ENCODE results near the gene DTWD2. TPM values are rescaled to one million over a fixed set of nuclear protein-coding genes. Genes with fewer than 3 reads are reported as not detected.

DTWD2 gene
- polyA plus RNA-seq, 1 donor from 2014 or later: 3.3 TPM

DNA sequence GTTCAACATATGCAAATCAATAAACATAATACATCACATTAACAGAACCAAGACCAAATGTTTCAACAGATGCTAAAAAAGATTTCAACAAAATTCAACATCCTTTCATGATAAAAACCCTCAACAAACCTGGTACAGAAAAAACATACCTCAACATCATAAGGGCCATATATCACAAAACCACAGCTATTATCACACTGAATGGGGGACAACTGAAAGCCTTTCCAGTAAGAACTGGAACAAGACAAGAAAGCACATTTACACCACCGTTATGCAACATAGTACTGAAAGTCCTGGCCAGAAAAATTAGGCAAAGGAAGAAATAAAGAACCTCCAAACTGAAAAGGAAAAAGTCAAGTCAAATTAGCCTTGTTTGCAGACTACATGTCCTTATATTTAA, 93.6 kb downstream of the DTWD2 start:
- Histone ChIP-seq H3K27me3 (ENCODE audit: insufficient read depth, low read depth, low read length) (no peaks in the 10 kb centered on the region), H3K9me3 (ENCODE audit: low read length) (no peaks in the 10 kb centered on the region), H4K20me1 (ENCODE audit: insufficient read depth) (no peaks in the 10 kb centered on the region), H3F3A (ENCODE audit: insufficient read depth, low read length, poor library complexity, severe bottlenecking) (no peaks in the 10 kb centered on the region), H3K4me2 (ENCODE audit: low read length) (no peak overlapping the region), H3K9me2 (ENCODE audit: insufficient read depth, low read length) (no peaks in the 10 kb centered on the region), H3K27ac (ENCODE audit: low read length) (no peak overlapping the region), H2AFZ (ENCODE audit: low read depth, low read length) (no peak overlapping the region), H3K4me3 (ENCODE audit: low read length) (no peak overlapping the region), H3K36me3 (ENCODE audit: insufficient read depth, low read length) (no peaks in the 10 kb centered on the region), H3K79me2 (replicated peaks; ENCODE audit: insufficient read depth, low read length) (no peaks in the 10 kb centered on the region), H3K9ac (ENCODE audit: low read length) (no peak overlapping the region)
- TF ChIP-seq TAF1 (IDR thresholded peaks at IDR 0.05; ENCODE audit: low read depth): no peak
- TF ChIP-seq RAD21 (conservative IDR thresholded peaks at IDR 0.05): no peak
- no peak for TF ChIP-seq POLR2AphosphoS5 (IDR thresholded peaks at IDR 0.05)
- no peak for TF ChIP-seq EZH2 (IDR thresholded peaks at IDR 0.05; ENCODE audit: borderline replicate concordance, insufficient read depth, low read length, poor library complexity, severe bottlenecking)
- TF ChIP-seq SMC3 (conservative IDR thresholded peaks at IDR 0.05; ENCODE audit: poor library complexity): no peak
- no peak for TF ChIP-seq MXI1 (conservative IDR thresholded peaks at IDR 0.05; ENCODE audit: poor library complexity, severe bottlenecking)

- Histone ChIP-seq H2AFZ (ENCODE audit: low read depth, low read length) (no peak overlapping the region), H3K9me2 (ENCODE audit: insufficient read depth, low read length) (no peaks in the 10 kb centered on the region), H3K27ac (ENCODE audit: low read length) (no peak overlapping the region), H3K4me2 (ENCODE audit: low read length) (no peak overlapping the region), H3K79me2 (replicated peaks; ENCODE audit: insufficient read depth, low read length) (no peaks in the 10 kb centered on the region), H3K36me3 (ENCODE audit: insufficient read depth, low read length) (no peaks in the 10 kb centered on the region), H3K4me3 (ENCODE audit: low read length) (no peak overlapping the region), H4K20me1 (ENCODE audit: insufficient read depth) (no peaks in the 10 kb centered on the region), H3K9ac (ENCODE audit: low read length) (no peak overlapping the region), H3F3A (ENCODE audit: insufficient read depth, low read length, poor library complexity, severe bottlenecking) (no peaks in the 10 kb centered on the region), H3K27me3 (ENCODE audit: insufficient read depth, low read depth, low read length) (no peaks in the 10 kb centered on the region), H3K9me3 (ENCODE audit: low read length) (no peaks in the 10 kb centered on the region)
- TF ChIP-seq RAD21 (conservative IDR thresholded peaks at IDR 0.05) (no peak), MXI1 (conservative IDR thresholded peaks at IDR 0.05; ENCODE audit: poor library complexity, severe bottlenecking) (no peak), EZH2 (IDR thresholded peaks at IDR 0.05; ENCODE audit: borderline replicate concordance, insufficient read depth, low read length, poor library complexity, severe bottlenecking) (no peak), EP300 (conservative IDR thresholded peaks at IDR 0.05; ENCODE audit: poor library complexity, severe bottlenecking) (no peak), CTCF (IDR thresholded peaks at IDR 0.05; ENCODE audit: poor library complexity, severe bottlenecking) (no peak), TAF1 (IDR thresholded peaks at IDR 0.05; ENCODE audit: low read depth) (no peak), POLR2AphosphoS5 (IDR thresholded peaks at IDR 0.05) (no peak)
- TF ChIP-seq, protein P1, sequence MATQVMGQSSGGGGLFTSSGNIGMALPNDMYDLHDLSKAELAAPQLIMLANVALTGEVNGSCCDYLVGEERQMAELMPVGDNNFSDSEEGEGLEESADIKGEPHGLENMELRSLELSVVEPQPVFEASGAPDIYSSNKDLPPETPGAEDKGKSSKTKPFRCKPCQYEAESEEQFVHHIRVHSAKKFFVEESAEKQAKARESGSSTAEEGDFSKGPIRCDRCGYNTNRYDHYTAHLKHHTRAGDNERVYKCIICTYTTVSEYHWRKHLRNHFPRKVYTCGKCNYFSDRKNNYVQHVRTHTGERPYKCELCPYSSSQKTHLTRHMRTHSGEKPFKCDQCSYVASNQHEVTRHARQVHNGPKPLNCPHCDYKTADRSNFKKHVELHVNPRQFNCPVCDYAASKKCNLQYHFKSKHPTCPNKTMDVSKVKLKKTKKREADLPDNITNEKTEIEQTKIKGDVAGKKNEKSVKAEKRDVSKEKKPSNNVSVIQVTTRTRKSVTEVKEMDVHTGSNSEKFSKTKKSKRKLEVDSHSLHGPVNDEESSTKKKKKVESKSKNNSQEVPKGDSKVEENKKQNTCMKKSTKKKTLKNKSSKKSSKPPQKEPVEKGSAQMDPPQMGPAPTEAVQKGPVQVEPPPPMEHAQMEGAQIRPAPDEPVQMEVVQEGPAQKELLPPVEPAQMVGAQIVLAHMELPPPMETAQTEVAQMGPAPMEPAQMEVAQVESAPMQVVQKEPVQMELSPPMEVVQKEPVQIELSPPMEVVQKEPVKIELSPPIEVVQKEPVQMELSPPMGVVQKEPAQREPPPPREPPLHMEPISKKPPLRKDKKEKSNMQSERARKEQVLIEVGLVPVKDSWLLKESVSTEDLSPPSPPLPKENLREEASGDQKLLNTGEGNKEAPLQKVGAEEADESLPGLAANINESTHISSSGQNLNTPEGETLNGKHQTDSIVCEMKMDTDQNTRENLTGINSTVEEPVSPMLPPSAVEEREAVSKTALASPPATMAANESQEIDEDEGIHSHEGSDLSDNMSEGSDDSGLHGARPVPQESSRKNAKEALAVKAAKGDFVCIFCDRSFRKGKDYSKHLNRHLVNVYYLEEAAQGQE (IDR thresholded peaks at IDR 0.05; ENCODE audit: borderline replicate concordance): no peak
Observed at GRCh38 chr5:118891252-118891651, 97.1 kb downstream of the DTWD2 start.

Data from neural cell (in vitro differentiated cells).